Measurements from ENCODE around the gene SKAP1. TPM values are rescaled to one million over a fixed set of nuclear protein-coding genes. Genes with fewer than 3 reads are reported as not detected.
"Not testable (repeated sequence)": the region's sequence is repeated elsewhere in the genome, so short reads cannot be mapped to it uniquely, and the experiment has no call there.

Gene SKAP1
- total RNA-seq, 1 donor from 2014 or later: 0.27 TPM

- H3K4me3 ChIP-seq: no peak overlapping the region
- intact Hi-C loops (cut with micrococcal nuclease): no loop called here
- TF ChIP-seq CTCF (IDR thresholded peaks at IDR 0.05; ENCODE audit: borderline replicate concordance): no peak
- H3K4me1 ChIP-seq: no peaks in the 10 kb centered on the region
- H3K36me3 ChIP-seq: no peaks in the 10 kb centered on the region
- no peaks in the 10 kb centered on the region for H3K9me3 ChIP-seq (replicated peaks)
- H3K27me3 ChIP-seq (ENCODE audit: low read depth): peaks cover 62% of the 10 kb centered on the region
- no peak for DNase-seq
- H3K27ac ChIP-seq (replicated peaks): no peak overlapping the region
Measured at GRCh38 chr17:48211787-48212186, 218.2 kb downstream of the SKAP1 start.

GRCh38 chr17:48211011-48211410 is 219.0 kb downstream of the SKAP1 start:
- Histone ChIP-seq H3K4me3 (no peak overlapping the region), H3K9me3 (replicated peaks) (no peaks in the 10 kb centered on the region), H3K4me1 (no peaks in the 10 kb centered on the region), H3K36me3 (no peaks in the 10 kb centered on the region), H3K27me3 (ENCODE audit: low read depth) (peaks cover 61% of the 10 kb centered on the region), H3K27ac (replicated peaks) (no peak overlapping the region)
- TF ChIP-seq CTCF (IDR thresholded peaks at IDR 0.05; ENCODE audit: borderline replicate concordance): no peak
- DNase-seq: no peak
- intact Hi-C loops (cut with micrococcal nuclease): no loop called here

- Histone ChIP-seq H3K4me1 (no peaks in the 10 kb centered on the region), H3K27me3 (ENCODE audit: low read depth) (peaks cover 63% of the 10 kb centered on the region), H3K27ac (replicated peaks) (no peak overlapping the region), H3K36me3 (no peaks in the 10 kb centered on the region), H3K4me3 (no peak overlapping the region), H3K9me3 (replicated peaks) (no peaks in the 10 kb centered on the region)
- no peak for DNase-seq
- intact Hi-C loops (cut with micrococcal nuclease): no loop called here
- no peak for TF ChIP-seq CTCF (IDR thresholded peaks at IDR 0.05; ENCODE audit: borderline replicate concordance)
Measured at GRCh38 chr17:48209973-48210372, 220.0 kb downstream of the SKAP1 start.

- H3K27ac ChIP-seq (replicated peaks): no peak overlapping the region
- no peaks in the 10 kb centered on the region for H3K36me3 ChIP-seq
- no peak for DNase-seq
- no peak for TF ChIP-seq CTCF (IDR thresholded peaks at IDR 0.05; ENCODE audit: borderline replicate concordance)
- H3K27me3 ChIP-seq (ENCODE audit: low read depth): peaks cover 66% of the 10 kb centered on the region
- intact Hi-C loops (cut with micrococcal nuclease): no loop called here
- no peak overlapping the region for H3K4me3 ChIP-seq
- no peaks in the 10 kb centered on the region for H3K9me3 ChIP-seq (replicated peaks)
- no peaks in the 10 kb centered on the region for H3K4me1 ChIP-seq
Measured at GRCh38 chr17:48207776-48208544, 222.1 kb downstream of the SKAP1 start.

GRCh38 chr17:48207036-48207435 is 223.0 kb downstream of the SKAP1 start:
- peaks cover 60% of the 10 kb centered on the region for H3K27me3 ChIP-seq (ENCODE audit: low read depth)
- H3K36me3 ChIP-seq; DNase-seq; H3K4me3 ChIP-seq; H3K9me3 ChIP-seq (replicated peaks); H3K4me1 ChIP-seq; H3K27ac ChIP-seq (replicated peaks); intact Hi-C loops (cut with micrococcal nuclease): not testable (repeated sequence)

- intact Hi-C loops (cut with micrococcal nuclease): no loop called here
- Histone ChIP-seq H3K36me3 (no peaks in the 10 kb centered on the region), H3K27ac (replicated peaks) (no peak overlapping the region), H3K4me1 (peaks cover 5% of the 10 kb centered on the region), H3K27me3 (ENCODE audit: low read depth) (peaks cover 63% of the 10 kb centered on the region), H3K9me3 (replicated peaks) (no peaks in the 10 kb centered on the region), H3K4me3 (no peak overlapping the region)
- DNase-seq: no peak
- no peak for TF ChIP-seq CTCF (IDR thresholded peaks at IDR 0.05; ENCODE audit: borderline replicate concordance)
Measured at GRCh38 chr17:48202959-48203358, 227.1 kb downstream of the SKAP1 start.
